ENCODE results near the gene SLC4A4.

- TF ChIP-seq, protein P1, sequence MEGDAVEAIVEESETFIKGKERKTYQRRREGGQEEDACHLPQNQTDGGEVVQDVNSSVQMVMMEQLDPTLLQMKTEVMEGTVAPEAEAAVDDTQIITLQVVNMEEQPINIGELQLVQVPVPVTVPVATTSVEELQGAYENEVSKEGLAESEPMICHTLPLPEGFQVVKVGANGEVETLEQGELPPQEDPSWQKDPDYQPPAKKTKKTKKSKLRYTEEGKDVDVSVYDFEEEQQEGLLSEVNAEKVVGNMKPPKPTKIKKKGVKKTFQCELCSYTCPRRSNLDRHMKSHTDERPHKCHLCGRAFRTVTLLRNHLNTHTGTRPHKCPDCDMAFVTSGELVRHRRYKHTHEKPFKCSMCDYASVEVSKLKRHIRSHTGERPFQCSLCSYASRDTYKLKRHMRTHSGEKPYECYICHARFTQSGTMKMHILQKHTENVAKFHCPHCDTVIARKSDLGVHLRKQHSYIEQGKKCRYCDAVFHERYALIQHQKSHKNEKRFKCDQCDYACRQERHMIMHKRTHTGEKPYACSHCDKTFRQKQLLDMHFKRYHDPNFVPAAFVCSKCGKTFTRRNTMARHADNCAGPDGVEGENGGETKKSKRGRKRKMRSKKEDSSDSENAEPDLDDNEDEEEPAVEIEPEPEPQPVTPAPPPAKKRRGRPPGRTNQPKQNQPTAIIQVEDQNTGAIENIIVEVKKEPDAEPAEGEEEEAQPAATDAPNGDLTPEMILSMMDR (IDR thresholded peaks at IDR 0.05 in 2 of 3, conservative IDR thresholded peaks at IDR 0.05 in 1 of 3; ENCODE audit: control insufficient read depth in 2 of 3, extremely low read depth in 1 of 3, insufficient read depth in 1 of 3, low read depth in 3 of 3, low read length in 3 of 3) = no peak
- TF ChIP-seq CEBPB (IDR thresholded peaks at IDR 0.05; ENCODE audit: borderline replicate concordance in 1 of 2, low read depth in 2 of 2, low read length in 2 of 2) (no peak), POLR2A (IDR thresholded peaks at IDR 0.05; ENCODE audit: low read depth, low read length) (no peak), ATF7 (IDR thresholded peaks at IDR 0.05; ENCODE audit: low read depth) (no peak)
These were observed 22.7 kb downstream of the SLC4A4 start for GRCh38 chr4:71361476-71361875.

Measured in GM12878 (cell line).